Neural crest cell (in vitro differentiated cells): Measurements from ENCODE around the gene NISCH. TPM values are rescaled to one million over a fixed set of nuclear protein-coding genes. Genes with fewer than 3 reads are reported as not detected.

Experiments used
- DNase-seq: peaks from one replicate; pipeline ENCODE4 v3.0.0; 2021; ENCODE audit warnings: low read depth, mixed read lengths, low spot score
- H3K27ac Mint-ChIP-seq: one replicate; pipeline ENCODE4 v1.8.0; 2021; ENCODE audit warnings: mild to moderate bottlenecking, mixed read lengths; ENCODE audit not compliant: unreplicated experiment
- H3K27me3 Mint-ChIP-seq: 2 replicates; pipeline ENCODE4 v1.8.0; 2021; ENCODE audit warnings: low read depth, mild to moderate bottlenecking, mixed read lengths
- H3K36me3 Mint-ChIP-seq: 2 replicates; pipeline ENCODE4 v1.8.0; 2021; ENCODE audit warnings: low read depth, mild to moderate bottlenecking, mixed read lengths
- H3K4me1 Mint-ChIP-seq: 2 replicates; pipeline ENCODE4 v1.8.0; 2021; ENCODE audit warnings: mixed read lengths
- H3K4me3 Mint-ChIP-seq: one replicate; pipeline ENCODE4 v1.8.0; 2021; ENCODE audit warnings: mild to moderate bottlenecking, mixed read lengths
- H3K9me3 Mint-ChIP-seq: 2 replicates; pipeline ENCODE4 v1.8.0; 2021; ENCODE audit warnings: mixed read lengths
- total RNA-seq: library from RNA; stranded (reverse); gene quantifications from 2 replicates; pipeline ENCODE4 v1.2.1, GENCODE V29; 2021
- TF ChIP-seq, protein P1 (sequence below): fragments of 200-600 bp; sonication (generic); conservative IDR thresholded peaks from 2 replicates; pipeline ENCODE4 v1.5.0; 2021; ENCODE audit warnings: antibody characterized with exemption, mild to moderate bottlenecking

NISCH gene
- total RNA-seq, 1 donor from 2014 or later, result 161 TPM

DNA sequence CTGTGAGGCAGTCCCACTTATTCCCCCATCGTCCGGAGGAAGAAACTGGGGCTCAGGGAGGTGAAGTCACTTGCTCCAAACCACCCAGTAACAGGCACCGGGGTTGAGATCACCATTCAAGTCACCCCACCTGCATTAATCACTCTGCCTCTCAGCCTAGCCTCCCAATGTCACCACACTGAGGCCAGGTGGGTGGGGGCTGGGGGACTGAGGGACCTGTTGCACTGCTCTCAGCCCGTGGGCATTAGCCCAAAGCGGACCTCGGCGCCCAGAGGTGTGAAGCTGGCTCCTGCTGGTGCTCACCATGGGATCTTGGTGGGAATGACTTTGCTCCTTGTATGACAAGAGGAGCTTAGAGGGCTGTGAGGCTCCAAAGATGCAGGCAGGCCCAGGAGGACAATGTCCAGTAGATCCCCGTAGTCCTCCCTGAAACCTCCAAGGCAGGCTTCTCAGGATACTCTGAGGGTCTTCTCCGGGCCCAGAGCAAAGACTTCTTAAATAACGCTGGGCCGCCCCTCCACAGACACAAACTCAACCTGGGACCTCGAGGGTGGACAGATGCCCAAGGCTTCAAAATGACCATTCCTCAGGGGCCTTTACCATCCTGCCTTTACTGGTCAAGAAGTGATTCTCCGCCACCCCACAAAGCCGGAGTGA, 76.6 kb downstream of the NISCH start:
- Mint-ChIP-seq H3K9me3 (no peaks in the 10 kb centered on the region), H3K27ac (peak overlapping the region; percentile 27)

GRCh38 chr3:52532517-52532837, 77.1 kb downstream of the NISCH start:
- TF ChIP-seq, protein P1, sequence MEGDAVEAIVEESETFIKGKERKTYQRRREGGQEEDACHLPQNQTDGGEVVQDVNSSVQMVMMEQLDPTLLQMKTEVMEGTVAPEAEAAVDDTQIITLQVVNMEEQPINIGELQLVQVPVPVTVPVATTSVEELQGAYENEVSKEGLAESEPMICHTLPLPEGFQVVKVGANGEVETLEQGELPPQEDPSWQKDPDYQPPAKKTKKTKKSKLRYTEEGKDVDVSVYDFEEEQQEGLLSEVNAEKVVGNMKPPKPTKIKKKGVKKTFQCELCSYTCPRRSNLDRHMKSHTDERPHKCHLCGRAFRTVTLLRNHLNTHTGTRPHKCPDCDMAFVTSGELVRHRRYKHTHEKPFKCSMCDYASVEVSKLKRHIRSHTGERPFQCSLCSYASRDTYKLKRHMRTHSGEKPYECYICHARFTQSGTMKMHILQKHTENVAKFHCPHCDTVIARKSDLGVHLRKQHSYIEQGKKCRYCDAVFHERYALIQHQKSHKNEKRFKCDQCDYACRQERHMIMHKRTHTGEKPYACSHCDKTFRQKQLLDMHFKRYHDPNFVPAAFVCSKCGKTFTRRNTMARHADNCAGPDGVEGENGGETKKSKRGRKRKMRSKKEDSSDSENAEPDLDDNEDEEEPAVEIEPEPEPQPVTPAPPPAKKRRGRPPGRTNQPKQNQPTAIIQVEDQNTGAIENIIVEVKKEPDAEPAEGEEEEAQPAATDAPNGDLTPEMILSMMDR, result no peak
- Mint-ChIP-seq H3K9me3 (no peaks in the 10 kb centered on the region), H3K27ac (no peak overlapping the region), H3K27me3 (peaks cover 2% of the 10 kb centered on the region), H3K4me3 (peak overlapping the region; percentile 91), H3K36me3 (peaks cover 3% of the 10 kb centered on the region), H3K4me1 (peaks cover 41% of the 10 kb centered on the region)
- DNase-seq, result peak; percentile 13

More for the DNA sequence above, 76.6 kb downstream of the NISCH start:
- Mint-ChIP-seq H3K36me3 (peaks cover 3% of the 10 kb centered on the region), H3K4me1 (peaks cover 41% of the 10 kb centered on the region), H3K27me3 (peaks cover 2% of the 10 kb centered on the region), H3K4me3 (peak overlapping the region; percentile 91)
- no peak for DNase-seq
- TF ChIP-seq, protein P1, result no peak

- DNase-seq, result peak; percentile 37
- Mint-ChIP-seq H3K4me3 (peak overlapping the region; percentile 91), H3K9me3 (no peaks in the 10 kb centered on the region), H3K27me3 (peaks cover 2% of the 10 kb centered on the region), H3K36me3 (peaks cover 7% of the 10 kb centered on the region), H3K27ac (no peak overlapping the region), H3K4me1 (peaks cover 45% of the 10 kb centered on the region)
- TF ChIP-seq, protein P1, result no peak
Measured at GRCh38 chr3:52532838-52533622, 77.6 kb downstream of the NISCH start.

DNA sequence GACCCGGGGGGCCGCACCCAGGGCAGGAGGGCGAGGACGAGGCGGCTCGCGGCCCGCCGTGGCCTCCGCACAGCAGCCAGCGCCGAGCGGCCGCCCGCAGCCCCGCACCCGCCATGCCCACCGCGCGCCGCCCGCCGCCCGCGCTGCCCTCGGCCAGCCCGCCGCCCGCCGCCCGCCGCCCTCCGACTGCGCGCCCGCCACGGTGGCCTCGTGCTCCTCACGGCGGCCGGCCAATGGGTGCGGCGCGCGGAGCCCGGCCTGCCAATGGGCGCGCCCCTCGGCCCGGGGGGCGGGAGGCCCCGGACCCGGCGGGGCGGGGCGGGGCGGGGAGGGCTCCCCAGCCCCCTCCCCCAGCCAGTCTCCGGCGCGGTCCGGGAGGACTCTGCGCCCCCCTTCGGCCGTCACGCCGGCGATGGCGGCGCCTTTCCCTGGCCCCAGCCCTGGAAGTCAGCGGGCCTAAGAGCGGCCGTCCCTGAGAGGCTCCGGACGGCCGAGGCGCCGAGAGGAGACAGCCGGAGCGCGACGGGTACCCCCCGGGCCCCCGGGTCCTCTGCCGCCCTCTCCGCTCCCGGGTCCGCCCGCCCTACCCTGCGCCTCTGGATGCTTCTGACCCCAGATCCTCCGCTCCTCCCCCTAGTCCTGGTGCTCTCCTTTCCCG, 78.3 kb downstream of the NISCH start, which contains the start of gene NT5DC2:
NT5DC2 (minus strand) TSS at position 235 of the 658 bp plus-strand sequence; CDS start at position 115, 120 bp downstream.
- TF ChIP-seq, protein P1, result no peak
- peaks cover 50% of the 10 kb centered on the region for H3K4me1 Mint-ChIP-seq
- H3K4me3 Mint-ChIP-seq, result peak within 1 kb of the TSS; percentile 99
- H3K9me3 Mint-ChIP-seq, result no peaks in the 10 kb centered on the region
- peak within 1 kb of the TSS; percentile 99 for H3K27ac Mint-ChIP-seq
- H3K27me3 Mint-ChIP-seq, result peaks cover 2% of the 10 kb centered on the region
- peaks cover 8% of the 10 kb centered on the region for H3K36me3 Mint-ChIP-seq
- peak; percentile 64 for DNase-seq

GRCh38 chr3:52534281-52535183, 79.1 kb downstream of the NISCH start:
- Mint-ChIP-seq H3K27ac (peak overlapping the region; percentile 99), H3K4me3 (peak overlapping the region; percentile 99), H3K9me3 (no peaks in the 10 kb centered on the region), H3K27me3 (peaks cover 2% of the 10 kb centered on the region), H3K36me3 (peaks cover 9% of the 10 kb centered on the region), H3K4me1 (peaks cover 57% of the 10 kb centered on the region)
- TF ChIP-seq, protein P1, result no peak
- DNase-seq, result peak; percentile 23
